VCaP (cell line): ENCODE results near the gene XPNPEP3.

Source experiments
- H3K27ac ChIP-seq: fragments of 450-650 bp; 2 replicates; pipeline ENCODE4 v1.5.1; 2017
- TF ChIP-seq, protein P1 (sequence below): fragments of 450-650 bp; conservative IDR thresholded peaks from 2 replicates; pipeline ENCODE4 v1.5.1; 2017; ENCODE audit warnings: mild to moderate bottlenecking, moderate library complexity

Gene XPNPEP3

GRCh38 chr22:40979198-40979597, 122.2 kb downstream of the XPNPEP3 start:
- H3K27ac ChIP-seq, result no peak overlapping the region
- TF ChIP-seq, protein P1, sequence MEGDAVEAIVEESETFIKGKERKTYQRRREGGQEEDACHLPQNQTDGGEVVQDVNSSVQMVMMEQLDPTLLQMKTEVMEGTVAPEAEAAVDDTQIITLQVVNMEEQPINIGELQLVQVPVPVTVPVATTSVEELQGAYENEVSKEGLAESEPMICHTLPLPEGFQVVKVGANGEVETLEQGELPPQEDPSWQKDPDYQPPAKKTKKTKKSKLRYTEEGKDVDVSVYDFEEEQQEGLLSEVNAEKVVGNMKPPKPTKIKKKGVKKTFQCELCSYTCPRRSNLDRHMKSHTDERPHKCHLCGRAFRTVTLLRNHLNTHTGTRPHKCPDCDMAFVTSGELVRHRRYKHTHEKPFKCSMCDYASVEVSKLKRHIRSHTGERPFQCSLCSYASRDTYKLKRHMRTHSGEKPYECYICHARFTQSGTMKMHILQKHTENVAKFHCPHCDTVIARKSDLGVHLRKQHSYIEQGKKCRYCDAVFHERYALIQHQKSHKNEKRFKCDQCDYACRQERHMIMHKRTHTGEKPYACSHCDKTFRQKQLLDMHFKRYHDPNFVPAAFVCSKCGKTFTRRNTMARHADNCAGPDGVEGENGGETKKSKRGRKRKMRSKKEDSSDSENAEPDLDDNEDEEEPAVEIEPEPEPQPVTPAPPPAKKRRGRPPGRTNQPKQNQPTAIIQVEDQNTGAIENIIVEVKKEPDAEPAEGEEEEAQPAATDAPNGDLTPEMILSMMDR, result no peak

DNA sequence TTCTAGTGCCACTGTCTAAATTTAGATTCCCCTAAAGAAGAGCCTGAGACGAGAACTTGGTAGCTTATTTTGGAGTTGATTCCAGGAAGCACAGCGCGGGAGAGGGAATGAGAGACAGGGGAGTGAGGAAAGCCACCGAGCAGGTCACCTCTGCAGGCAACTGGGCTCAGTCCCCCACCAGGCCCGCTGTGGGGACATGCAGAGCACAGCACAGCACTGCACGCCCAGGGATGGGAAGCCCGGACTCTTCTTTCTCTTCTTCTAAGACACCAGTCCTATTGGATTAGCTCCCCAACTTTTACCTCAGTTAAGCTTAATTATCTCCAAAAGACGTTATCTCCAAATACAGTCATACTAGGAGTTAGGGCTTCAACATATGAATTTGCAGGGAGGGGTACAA, 122.9 kb downstream of the XPNPEP3 start:
- H3K27ac ChIP-seq, result no peak overlapping the region
- TF ChIP-seq, protein P1, result no peak
